Activated naive CD8-positive, alpha-beta T cell treated with anti-CD3 and anti-CD28 coated beads for 36 hours (primary cell): ENCODE data around the gene UTP14A. TPM values are rescaled to one million over a fixed set of nuclear protein-coding genes. Genes with fewer than 3 reads are reported as not detected.

Experiments
- DNase-seq: peaks from one replicate; pipeline ENCODE4 v3.0.0; 2021
- H3K27ac Mint-ChIP-seq: one replicate; pipeline ENCODE4 v1.8.0; 2022; ENCODE audit warnings: mild to moderate bottlenecking, moderate library complexity, mixed read lengths
- H3K27me3 Mint-ChIP-seq: one replicate; pipeline ENCODE4 v1.8.0; 2022; ENCODE audit warnings: mild to moderate bottlenecking, mixed read lengths
- H3K36me3 Mint-ChIP-seq: one replicate; pipeline ENCODE4 v1.8.0; 2021; ENCODE audit warnings: mild to moderate bottlenecking, mixed read lengths
- H3K4me1 Mint-ChIP-seq: one replicate; pipeline ENCODE4 v1.8.0; 2021; ENCODE audit warnings: mixed read lengths
- H3K4me3 Mint-ChIP-seq: one replicate; pipeline ENCODE4 v1.8.0; 2022; ENCODE audit warnings: mild to moderate bottlenecking, moderate library complexity, mixed read lengths
- H3K9me3 Mint-ChIP-seq: one replicate; pipeline ENCODE4 v1.8.0; 2022; ENCODE audit warnings: mixed read lengths
- total RNA-seq, 2 experiments: library from RNA; stranded (reverse); gene quantifications; one replicate each; pipeline ENCODE4 v1.2.3, GENCODE V29; 2021

UTP14A gene
- total RNA-seq, 2 experiments from 2014 or later = 67.6 to 68.6 TPM

GRCh38 chrX:129933700-129934099 lies 27.7 kb downstream of the UTP14A start:
- Mint-ChIP-seq H3K27ac (no peak overlapping the region), H3K27me3 (no peaks in the 10 kb centered on the region), H3K36me3 (peaks cover 3% of the 10 kb centered on the region), H3K9me3 (no peaks in the 10 kb centered on the region), H3K4me1 (peaks cover 7% of the 10 kb centered on the region), H3K4me3 (peak overlapping the region; percentile 45)
- no peak for DNase-seq

GRCh38 chrX:129934461-129934860 lies 28.5 kb downstream of the UTP14A start:
- no peak for DNase-seq
- H3K27me3 Mint-ChIP-seq = no peaks in the 10 kb centered on the region
- H3K9me3 Mint-ChIP-seq = no peaks in the 10 kb centered on the region
- no peak overlapping the region for H3K27ac Mint-ChIP-seq
- H3K4me3 Mint-ChIP-seq = no peak overlapping the region
- H3K4me1 Mint-ChIP-seq = peaks cover 7% of the 10 kb centered on the region
- no peaks in the 10 kb centered on the region for H3K36me3 Mint-ChIP-seq

- Mint-ChIP-seq H3K27me3 (no peaks in the 10 kb centered on the region), H3K27ac (no peak overlapping the region), H3K4me1 (peaks cover 7% of the 10 kb centered on the region), H3K9me3 (no peaks in the 10 kb centered on the region), H3K4me3 (no peak overlapping the region), H3K36me3 (no peaks in the 10 kb centered on the region)
- no peak for DNase-seq
Measured at GRCh38 chrX:129934952-129935351, 29.0 kb downstream of the UTP14A start.

- Mint-ChIP-seq H3K27ac (no peak overlapping the region), H3K9me3 (no peaks in the 10 kb centered on the region), H3K4me1 (peaks cover 5% of the 10 kb centered on the region), H3K4me3 (no peak overlapping the region), H3K27me3 (no peaks in the 10 kb centered on the region), H3K36me3 (no peaks in the 10 kb centered on the region)
- no peak for DNase-seq
Measured at GRCh38 chrX:129938081-129938480, 32.1 kb downstream of the UTP14A start.

- Mint-ChIP-seq H3K9me3 (no peaks in the 10 kb centered on the region), H3K27ac (no peak overlapping the region), H3K27me3 (no peaks in the 10 kb centered on the region), H3K36me3 (no peaks in the 10 kb centered on the region), H3K4me3 (no peak overlapping the region), H3K4me1 (peaks cover 5% of the 10 kb centered on the region)
- no peak for DNase-seq
Measured at GRCh38 chrX:129939986-129940385, 34.0 kb downstream of the UTP14A start.

GRCh38 chrX:129940721-129941120 lies 34.8 kb downstream of the UTP14A start:
- no peak overlapping the region for H3K27ac Mint-ChIP-seq
- DNase-seq = no peak
- no peaks in the 10 kb centered on the region for H3K9me3 Mint-ChIP-seq
- H3K36me3 Mint-ChIP-seq = no peaks in the 10 kb centered on the region
- H3K4me3 Mint-ChIP-seq = no peak overlapping the region
- H3K27me3 Mint-ChIP-seq = no peaks in the 10 kb centered on the region
- peaks cover 5% of the 10 kb centered on the region for H3K4me1 Mint-ChIP-seq

GRCh38 chrX:129945131-129945530 lies 39.2 kb downstream of the UTP14A start:
- Mint-ChIP-seq H3K27me3 (no peaks in the 10 kb centered on the region), H3K4me3 (no peak overlapping the region), H3K4me1 (no peaks in the 10 kb centered on the region), H3K27ac (no peak overlapping the region), H3K36me3 (no peaks in the 10 kb centered on the region), H3K9me3 (no peaks in the 10 kb centered on the region)
- no peak for DNase-seq

- no peak for DNase-seq
- Mint-ChIP-seq H3K9me3 (no peaks in the 10 kb centered on the region), H3K27me3 (peaks cover 5% of the 10 kb centered on the region), H3K36me3 (no peaks in the 10 kb centered on the region), H3K4me1 (peaks cover 8% of the 10 kb centered on the region), H3K27ac (no peak overlapping the region), H3K4me3 (no peak overlapping the region)
Measured at GRCh38 chrX:129953334-129953648, 47.3 kb downstream of the UTP14A start.

GRCh38 chrX:129953881-129954280 lies 47.9 kb downstream of the UTP14A start:
- no peaks in the 10 kb centered on the region for H3K9me3 Mint-ChIP-seq
- H3K36me3 Mint-ChIP-seq = no peaks in the 10 kb centered on the region
- H3K27me3 Mint-ChIP-seq = peaks cover 5% of the 10 kb centered on the region
- no peak overlapping the region for H3K4me3 Mint-ChIP-seq
- peaks cover 8% of the 10 kb centered on the region for H3K4me1 Mint-ChIP-seq
- no peak overlapping the region for H3K27ac Mint-ChIP-seq
- no peak for DNase-seq

GRCh38 chrX:129954804-129955203 lies 48.8 kb downstream of the UTP14A start:
- Mint-ChIP-seq H3K9me3 (no peaks in the 10 kb centered on the region), H3K27me3 (peaks cover 5% of the 10 kb centered on the region), H3K4me1 (peaks cover 8% of the 10 kb centered on the region), H3K36me3 (no peaks in the 10 kb centered on the region), H3K4me3 (no peak overlapping the region), H3K27ac (no peak overlapping the region)
- DNase-seq = no peak

- Mint-ChIP-seq H3K36me3 (no peaks in the 10 kb centered on the region), H3K9me3 (no peaks in the 10 kb centered on the region), H3K4me3 (no peak overlapping the region), H3K27me3 (peaks cover 5% of the 10 kb centered on the region), H3K4me1 (peaks cover 8% of the 10 kb centered on the region), H3K27ac (no peak overlapping the region)
- no peak for DNase-seq
Measured at GRCh38 chrX:129955682-129956081, 49.7 kb downstream of the UTP14A start.

- no peak for DNase-seq
- no peaks in the 10 kb centered on the region for H3K36me3 Mint-ChIP-seq
- peaks cover 8% of the 10 kb centered on the region for H3K4me1 Mint-ChIP-seq
Measured at GRCh38 chrX:129956145-129956544, 50.2 kb downstream of the UTP14A start.

GRCh38 chrX:129956765-129957164 lies 50.8 kb downstream of the UTP14A start:
- DNase-seq = no peak
- Mint-ChIP-seq H3K27ac (no peak overlapping the region), H3K36me3 (no peaks in the 10 kb centered on the region), H3K4me3 (peak overlapping the region; percentile 50), H3K4me1 (peaks cover 12% of the 10 kb centered on the region), H3K27me3 (peaks cover 5% of the 10 kb centered on the region), H3K9me3 (no peaks in the 10 kb centered on the region)

More at GRCh38 chrX:129956145-129956544, 50.2 kb downstream of the UTP14A start:
- Mint-ChIP-seq H3K9me3 (no peaks in the 10 kb centered on the region), H3K27me3 (peaks cover 5% of the 10 kb centered on the region), H3K27ac (no peak overlapping the region), H3K4me3 (no peak overlapping the region)

GRCh38 chrX:129957241-129958082 lies 51.5 kb downstream of the UTP14A start:
- peak overlapping the region; percentile 25 for H3K27ac Mint-ChIP-seq
- H3K4me3 Mint-ChIP-seq = peak overlapping the region; percentile 58
- peaks cover 4% of the 10 kb centered on the region for H3K27me3 Mint-ChIP-seq
- peak; percentile 56 for DNase-seq
- H3K4me1 Mint-ChIP-seq = peaks cover 13% of the 10 kb centered on the region
- no peaks in the 10 kb centered on the region for H3K36me3 Mint-ChIP-seq
- H3K9me3 Mint-ChIP-seq = no peaks in the 10 kb centered on the region

GRCh38 chrX:129958083-129958465 lies 52.1 kb downstream of the UTP14A start:
- Mint-ChIP-seq H3K27ac (no peak overlapping the region), H3K27me3 (no peaks in the 10 kb centered on the region), H3K4me3 (peak overlapping the region; percentile 58)

GRCh38 chrX:129958814-129959492 lies 53.0 kb downstream of the UTP14A start:
- no peaks in the 10 kb centered on the region for H3K36me3 Mint-ChIP-seq

More at GRCh38 chrX:129958083-129958465, 52.1 kb downstream of the UTP14A start:
- no peak for DNase-seq
- Mint-ChIP-seq H3K4me1 (peaks cover 10% of the 10 kb centered on the region), H3K9me3 (no peaks in the 10 kb centered on the region), H3K36me3 (no peaks in the 10 kb centered on the region)

More at GRCh38 chrX:129958814-129959492, 53.0 kb downstream of the UTP14A start:
- Mint-ChIP-seq H3K27ac (no peak overlapping the region), H3K4me1 (peaks cover 9% of the 10 kb centered on the region), H3K4me3 (no peak overlapping the region), H3K27me3 (no peaks in the 10 kb centered on the region), H3K9me3 (no peaks in the 10 kb centered on the region)
- no peak for DNase-seq
